ENCODE data around the gene DDHD1.
"Not testable (repeated sequence)": the region's sequence is repeated elsewhere in the genome, so short reads cannot be mapped to it uniquely, and the experiment has no call there.

DDHD1 gene

DNA sequence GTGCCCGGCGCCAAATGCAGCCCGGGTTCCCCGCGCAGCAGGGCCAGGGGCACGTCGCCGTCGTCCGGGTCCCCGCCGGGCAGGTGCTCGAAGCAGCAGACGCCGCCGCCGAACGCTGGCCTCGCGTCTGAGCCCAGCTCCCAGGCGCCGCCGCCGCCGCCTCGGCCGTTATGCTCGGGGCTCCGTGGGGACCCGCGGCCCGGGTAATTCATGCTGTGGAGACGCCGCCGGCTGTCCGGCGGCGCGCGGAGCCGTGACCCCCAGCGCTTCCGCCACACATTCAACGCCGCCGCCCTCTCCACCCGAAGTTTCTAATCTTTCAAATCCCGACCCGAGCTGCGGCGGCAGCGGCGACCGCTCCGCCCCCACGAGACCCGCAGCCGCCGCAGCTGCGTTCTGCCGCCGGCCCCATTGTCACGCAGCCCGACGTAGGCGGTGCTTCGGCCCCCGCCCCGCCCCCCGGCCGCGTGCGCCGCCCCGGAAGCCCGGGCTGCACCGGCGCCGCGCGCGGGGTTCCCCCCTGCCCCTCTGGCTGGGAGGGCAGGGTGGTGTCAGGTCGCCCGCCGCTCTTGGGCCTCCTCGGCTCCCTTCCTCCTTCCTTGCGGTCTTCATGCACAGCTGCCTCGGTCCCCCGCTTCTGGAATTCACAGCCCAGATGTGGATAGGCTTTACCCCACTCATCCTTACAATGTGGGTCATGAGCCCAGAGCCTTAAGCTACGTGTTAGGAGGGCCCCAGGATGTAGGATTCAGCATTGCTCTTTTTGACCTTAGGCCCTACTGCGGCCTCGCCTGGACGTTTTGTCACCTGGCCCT is at the start of gene DDHD1:
Gene DDHD1, minus strand, starts transcription at position 437 of the 815 bp plus-strand sequence. Its CDS starts 225 bp downstream, at position 212.
- peak; percentile 39 for DNase-seq

DNA sequence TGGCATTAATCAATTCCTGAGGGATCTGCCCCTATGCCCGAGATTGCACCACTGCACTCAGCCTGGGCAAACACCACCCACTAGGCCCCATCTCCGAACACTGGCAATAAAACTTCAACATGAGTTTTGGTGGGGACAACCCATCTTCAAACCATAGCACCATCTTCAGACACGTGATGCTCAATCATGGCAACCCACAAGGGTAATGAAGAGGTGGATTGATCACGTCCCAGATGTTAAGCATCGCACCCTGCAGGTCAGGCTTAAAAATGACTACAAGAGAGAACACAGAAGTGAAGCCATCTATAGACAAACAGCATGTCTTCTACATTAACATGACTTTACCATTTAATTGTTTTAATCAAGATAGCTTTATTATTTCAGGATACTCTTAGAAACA is 42.8 kb upstream of the DDHD1 start:
- DNase-seq, result no peak

DNA sequence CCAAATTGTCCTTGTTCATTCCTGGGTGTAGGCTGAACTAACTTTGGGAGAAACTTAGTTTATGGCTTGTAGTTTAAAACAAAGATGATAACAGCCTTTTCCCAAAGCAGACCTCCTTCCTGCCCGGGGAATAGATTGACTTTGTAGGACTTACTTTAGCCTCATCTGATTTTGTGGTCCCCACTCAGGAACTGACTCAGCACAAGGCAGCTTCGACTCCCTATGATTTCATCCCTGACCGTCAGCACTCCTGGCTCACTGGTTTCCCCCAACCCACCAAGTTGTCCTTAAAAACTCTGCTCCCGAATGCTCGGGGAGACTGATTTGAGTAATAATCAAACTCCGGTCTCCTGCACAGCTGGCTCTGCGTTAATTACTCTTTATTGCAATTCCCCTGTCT is 40.1 kb upstream of the DDHD1 start:
- no peak for DNase-seq

DNA sequence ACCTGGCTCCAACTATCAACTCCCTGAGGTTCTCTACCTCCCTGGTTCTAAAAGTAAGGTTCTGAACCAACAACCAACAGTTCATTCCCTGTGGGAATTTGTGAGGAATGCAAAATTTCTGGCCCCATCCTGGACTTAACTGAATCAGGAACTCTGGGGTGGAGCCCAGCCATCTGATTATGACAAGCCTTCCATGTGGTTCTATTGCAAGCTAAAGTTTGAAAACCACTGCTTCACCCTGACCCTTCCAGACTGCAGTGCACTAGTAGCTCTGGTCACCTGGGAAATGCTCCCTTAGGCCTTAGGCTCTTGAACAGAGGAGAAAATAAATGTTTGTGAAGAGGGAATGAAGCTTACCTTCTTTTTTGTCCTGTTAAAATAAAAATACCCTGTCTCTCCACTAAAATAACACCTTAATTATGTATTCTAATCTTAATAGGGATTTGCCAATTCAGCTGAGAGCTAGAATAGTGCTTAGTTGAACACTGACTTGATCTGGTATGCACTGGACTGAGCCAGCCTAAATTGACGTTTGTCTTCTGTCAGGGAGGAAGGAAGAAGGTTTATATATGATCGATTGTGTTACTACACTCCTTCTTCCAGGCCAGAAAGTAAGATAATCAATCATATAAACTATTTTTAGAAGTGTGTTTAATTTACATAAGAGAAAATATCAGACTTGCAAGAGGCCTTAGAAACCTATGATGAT is 39.1 kb upstream of the DDHD1 start:
- no peak for DNase-seq

DNA sequence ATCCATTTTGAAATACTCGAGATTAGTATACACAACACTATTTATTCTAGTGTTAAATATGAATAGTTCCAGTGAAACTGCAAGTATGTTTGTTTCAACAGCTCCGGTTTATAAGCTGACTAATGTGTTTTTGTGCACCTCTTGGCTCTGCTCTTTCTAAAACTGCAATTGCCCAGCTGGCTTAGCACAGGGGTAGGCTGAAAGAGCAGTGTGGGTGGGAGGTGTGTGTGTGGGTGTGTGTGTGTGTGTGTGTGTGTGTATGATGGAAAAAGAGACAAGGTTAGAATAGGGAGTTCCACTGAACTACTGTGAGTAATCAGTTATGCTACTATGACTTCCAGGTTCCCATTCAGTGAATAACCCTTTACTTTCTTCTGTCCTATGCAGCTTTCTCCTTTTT is 37.8 kb upstream of the DDHD1 start:
- no peak for DNase-seq

DNA sequence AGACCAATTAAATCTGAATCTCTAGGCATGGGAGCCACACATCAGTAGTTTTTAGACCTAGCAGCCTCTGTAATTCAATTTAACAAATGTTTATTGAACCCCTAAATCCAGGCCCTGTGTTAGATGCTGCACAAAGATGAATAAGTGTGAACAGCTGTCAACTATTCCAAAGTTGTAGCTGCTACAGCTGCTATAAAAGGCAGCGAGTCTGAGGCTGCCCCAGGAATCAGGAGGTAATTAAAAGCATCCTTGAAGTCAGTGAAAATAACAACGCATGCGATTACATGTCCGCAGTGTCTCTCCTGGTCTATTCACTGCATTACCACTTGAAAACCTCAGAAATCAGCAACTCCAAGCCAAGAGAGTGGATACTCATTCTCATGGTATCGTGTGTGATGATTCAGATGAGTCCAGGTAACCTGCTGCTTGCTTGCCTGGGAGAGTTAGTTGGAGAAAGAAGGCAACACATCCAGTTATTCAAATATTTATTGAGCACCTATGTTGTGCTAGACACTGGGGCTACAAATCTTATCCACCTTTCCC is 34.9 kb upstream of the DDHD1 start:
- no peak for DNase-seq

DNA sequence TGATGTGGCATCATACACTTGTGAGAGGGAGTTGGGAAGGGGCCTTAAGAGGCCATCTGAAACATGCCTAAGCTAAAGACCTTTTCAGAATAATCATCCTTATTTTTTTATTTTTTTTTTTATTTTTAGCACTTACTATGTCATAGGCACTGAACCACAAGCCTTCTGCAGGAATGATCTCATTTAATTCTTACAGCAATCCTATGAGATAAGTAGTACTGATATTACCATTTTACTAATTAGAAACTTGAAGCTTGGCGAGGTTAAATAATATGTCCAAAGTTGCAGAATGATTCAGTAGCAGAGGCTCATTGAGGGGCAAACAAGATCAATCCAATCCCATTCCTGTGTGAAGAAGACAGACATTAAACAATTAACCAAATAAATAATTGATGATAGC is 33.4 kb upstream of the DDHD1 start:
- DNase-seq, result no peak

DNA sequence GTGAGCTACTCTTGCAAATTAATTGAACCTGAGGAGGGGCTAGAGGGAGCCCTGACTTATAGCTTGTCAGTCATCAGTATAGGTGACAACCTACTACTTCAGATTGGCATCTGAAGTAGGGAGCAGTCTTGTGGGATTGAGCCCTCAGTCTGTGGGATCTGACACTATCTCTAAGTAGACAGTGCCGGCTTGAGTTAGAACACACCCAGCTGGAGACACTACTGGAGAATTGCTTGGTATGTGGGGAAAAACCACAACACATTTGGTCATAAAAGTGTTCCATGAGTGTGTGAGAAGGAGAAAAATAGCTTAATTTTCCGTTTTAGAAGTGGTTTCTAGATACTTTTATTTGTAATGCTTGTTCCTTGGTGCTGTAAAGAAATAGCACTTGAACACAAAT is 30.5 kb upstream of the DDHD1 start:
- DNase-seq, result no peak

DNA sequence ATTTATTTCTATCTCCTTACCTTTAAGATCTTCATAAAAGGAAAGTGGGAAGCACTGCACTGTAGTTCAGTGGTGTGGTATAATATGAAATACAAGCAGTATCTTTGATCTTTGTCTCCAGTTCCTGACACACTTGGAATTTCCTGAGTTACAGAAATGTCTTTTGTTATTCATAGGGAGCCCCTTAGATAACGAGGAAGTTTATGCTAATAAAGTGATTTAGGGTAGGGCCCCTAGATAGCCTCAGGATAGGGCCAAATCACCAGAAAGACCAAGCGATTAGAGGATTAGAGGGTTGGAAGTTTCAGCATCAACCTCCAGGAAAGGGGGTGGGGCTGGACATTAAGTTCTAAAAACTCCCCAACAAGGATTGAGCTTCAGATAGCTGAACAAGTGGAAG is 29.9 kb upstream of the DDHD1 start:
- no peak for DNase-seq

DNA sequence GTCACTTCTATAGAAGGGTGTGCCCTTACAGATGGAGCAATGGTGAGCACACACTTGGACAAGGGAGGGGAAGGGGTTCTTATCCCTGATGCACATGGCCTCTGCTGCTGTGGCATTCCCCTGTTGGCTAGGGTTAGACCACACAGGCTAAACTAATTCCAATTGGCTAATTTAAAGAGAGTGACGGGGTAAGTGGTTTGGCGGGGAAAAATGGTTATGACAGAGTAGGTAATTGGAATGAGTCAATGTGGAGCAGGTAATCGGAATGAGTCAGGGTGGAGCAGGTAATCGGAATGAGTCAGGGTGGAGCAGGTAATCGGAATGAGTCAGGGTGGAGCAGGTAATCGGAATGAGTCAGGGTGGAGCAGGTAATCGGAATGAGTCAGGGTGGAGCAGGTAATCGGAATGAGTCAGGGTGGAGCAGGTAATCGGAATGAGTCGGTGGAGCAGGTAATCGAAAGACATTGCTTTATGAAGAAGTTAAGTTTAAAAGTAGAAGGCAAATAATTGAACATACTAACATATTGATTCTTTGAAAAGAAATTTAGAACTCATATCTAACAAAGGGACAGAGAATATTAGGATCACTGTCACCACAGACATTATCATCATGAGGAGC is 28.4 kb upstream of the DDHD1 start:
- DNase-seq, result not testable (repeated sequence)

DNA sequence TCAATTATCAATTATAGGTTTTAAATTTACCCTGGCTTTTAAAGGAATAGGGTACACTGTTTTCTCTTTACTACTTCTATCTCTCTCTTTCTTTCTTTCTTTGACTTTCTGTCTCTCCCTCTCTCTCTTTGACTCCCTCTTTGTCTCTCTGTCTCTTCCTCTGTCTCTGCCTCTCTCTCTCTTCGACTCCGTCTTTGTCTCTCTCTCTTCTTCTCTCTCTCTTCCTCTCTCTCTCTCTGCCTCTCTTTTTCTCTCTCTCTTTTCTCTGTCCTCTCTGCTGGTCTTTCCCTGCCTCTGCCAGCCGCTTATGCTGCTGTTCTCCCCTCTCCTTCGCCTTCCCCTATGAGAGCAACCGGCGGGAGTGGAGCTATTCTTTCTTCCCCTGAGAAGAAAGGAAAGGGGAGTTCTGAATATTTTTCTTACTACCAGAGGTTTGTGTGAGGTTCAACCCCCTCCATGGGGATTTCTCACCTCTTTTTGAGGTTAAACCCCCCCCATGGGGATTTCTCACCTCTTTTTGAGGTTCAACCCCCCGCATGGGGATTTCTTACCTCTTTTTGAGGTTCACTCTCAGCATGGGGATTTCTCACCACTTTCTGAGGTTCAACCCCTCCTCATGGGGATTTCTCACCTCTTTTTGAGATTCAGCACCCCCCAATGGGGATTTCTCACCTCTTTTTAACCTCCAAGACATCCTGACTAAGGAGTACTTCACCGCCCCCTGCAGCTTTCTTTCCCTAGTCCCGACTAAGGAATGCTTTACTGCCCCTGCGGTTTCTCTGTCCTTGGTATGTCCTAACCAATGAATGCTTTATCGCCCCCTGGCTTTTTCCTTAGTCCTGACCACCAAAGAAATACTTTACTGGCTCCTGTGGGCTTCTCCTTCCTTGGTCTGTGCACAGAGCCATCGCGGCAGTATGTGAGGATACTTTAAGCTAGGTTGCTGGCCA is 27.4 kb upstream of the DDHD1 start:
- DNase-seq, result no peak

DNA sequence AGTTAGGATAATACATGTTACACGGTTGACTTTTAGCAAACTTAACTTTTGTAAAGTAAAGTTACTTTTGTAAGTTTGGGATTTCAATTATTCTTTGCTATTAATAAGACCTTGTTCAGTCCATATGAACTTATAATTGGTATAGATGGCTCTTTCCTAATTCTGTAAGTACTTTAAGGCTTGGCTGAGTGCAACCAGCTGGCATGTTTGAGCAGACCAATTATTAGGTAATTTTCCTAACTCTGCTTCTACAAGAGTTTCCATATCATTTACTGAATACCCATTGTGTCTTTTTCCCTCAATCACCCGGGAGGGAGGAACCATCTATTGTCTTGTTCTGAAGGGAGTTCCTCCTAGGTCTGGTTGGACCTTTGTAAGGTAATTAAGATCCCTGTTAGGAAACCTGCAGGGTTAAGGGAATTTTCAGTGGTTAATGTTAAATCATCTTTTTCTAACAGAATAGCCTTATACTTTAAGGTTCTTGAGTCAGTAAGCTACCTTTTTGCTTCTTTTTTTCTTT is 26.4 kb upstream of the DDHD1 start:
- DNase-seq, result not testable (repeated sequence)

DNA sequence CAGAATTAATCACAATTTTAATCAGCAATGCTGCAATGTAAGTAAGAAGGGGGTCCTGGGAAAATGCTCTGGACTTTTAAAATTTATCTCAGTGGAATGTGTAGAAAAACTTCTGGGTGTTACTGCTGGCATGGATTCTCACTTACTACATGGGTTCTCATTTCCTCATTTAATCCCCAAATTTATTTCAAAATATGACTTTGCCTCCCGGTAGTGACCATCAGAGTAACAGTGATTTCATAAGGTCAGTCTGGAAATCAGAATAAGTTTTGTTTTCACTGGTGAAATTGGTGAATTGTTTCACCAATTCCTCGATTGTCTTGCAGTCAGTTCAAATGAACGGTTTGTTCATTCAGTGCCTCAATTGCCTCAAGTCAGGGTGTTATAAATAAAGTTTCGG is 22.3 kb upstream of the DDHD1 start:
- no peak for DNase-seq

DNA sequence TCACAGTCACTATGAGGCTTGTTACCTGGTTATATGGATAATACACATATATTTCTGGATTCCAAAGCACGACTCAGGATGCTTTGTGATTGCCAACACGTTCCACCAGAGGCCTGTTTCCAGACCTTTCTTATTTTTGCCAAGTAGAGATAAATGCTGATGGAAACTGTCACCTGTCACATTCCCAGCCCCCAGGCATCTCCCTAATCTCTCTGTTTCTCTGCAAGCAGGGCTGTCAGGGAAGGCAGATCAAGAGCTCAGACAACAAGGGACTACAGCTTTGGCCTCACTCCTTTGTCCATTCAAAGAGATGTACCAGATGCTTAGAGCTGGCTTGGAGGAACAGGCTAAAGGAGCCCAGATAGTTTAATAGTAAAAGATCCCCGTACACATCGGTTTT is 21.8 kb upstream of the DDHD1 start:
- DNase-seq, result no peak

DNA sequence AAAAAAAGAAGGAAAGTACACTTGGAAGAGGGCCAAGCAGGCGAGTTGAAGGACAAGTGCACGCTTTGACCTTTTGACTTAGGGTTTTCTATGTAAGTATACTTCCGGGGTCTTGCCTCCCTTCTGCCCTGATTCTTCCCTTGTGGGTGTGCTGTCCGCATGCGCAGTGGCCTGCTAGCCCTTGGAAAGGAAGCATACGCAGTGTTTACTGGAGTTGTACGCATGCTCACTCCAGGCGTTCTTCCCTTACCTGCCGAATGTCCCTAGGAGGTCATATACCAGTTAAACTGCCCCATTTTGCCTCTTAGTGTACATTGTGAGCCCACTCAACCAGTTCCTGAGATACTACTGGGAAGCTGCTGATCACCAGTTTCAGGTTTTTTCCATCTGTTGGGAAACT is 15.7 kb upstream of the DDHD1 start:
- no peak for DNase-seq

DNA sequence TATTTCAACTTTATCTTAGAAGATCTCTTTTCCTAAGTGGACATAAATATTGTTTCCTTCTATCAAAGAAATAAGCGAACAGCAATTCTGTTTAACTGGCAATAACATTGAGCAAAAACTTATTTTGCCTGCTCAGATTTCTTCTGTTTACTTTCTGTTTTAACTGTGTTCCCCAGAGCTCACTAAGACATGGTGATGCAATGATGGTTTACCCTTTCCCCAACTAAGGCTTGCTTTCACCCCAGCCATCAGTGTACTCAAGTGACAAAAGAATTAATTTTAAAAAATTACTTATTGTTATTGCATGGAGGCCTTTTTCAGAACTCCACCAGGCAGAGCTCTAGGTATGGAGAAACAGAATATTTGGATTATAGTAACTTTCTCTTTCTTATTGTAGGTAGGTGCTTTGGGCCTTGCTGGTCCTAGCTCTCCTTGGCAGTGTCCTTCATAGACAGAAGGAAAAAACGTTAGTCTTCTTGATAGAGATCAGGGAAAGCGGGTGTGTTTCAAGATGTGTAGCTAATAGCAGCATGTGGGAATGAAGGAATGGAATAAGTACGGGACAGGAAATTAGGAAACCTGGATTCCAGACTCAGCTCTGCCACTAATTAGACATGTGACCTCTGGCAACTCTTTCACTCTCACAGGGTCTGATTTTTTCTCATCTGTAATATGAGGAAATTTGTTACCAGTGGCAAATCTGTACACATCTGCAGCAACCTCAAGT is 14.6 kb upstream of the DDHD1 start:
- no peak for DNase-seq

DNA sequence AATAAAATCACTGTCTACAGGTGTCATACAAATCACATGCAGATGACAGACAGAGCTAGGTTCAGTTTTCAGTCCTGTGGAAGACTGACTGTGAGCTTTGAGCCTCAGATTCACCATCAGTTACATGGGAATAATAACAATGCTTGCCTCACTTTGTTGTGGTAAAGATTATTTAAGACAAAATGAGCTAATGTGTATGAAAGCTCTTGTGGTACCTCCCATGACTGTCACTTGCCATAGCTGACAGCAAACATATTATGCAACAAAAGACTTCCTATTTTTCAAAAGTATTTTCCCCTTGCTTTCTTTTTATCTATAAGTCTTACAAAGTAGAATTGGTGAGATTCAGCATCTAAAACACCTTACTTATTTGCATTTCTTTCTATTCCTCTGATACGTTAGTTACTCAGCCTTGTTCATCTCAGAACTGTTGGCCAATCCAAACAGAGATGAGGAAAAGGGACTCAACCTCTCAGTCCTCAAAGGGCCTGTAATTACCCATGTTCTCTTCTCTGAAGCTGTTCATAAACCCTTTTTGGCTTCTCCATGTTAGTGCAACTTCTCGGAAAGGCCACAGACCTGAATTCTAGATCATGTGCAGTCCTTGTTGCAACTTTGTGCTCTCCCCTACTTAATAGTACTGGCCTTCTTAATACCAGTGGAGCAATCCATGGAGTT is 8.8 kb upstream of the DDHD1 start:
- DNase-seq, result no peak

DNA sequence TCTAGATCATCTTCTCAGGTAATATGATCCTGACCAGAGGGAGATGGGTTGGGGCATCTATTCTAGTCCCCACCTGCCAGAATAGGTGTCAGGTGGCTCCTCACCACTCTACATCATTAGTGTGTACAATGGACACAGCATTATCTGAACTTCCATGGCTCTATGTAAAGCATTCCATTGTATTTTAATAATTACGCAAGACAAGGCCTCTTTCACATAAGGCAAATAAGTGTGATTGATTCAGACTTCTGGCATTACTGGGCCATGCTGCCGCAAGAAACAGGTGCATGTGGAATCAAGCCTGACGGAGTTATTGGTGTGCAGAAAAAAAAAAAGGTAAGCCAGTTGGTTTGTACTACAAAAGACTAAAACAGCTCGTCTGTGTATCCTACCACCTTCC is 3.1 kb upstream of the DDHD1 start:
- DNase-seq, result no peak

DNA sequence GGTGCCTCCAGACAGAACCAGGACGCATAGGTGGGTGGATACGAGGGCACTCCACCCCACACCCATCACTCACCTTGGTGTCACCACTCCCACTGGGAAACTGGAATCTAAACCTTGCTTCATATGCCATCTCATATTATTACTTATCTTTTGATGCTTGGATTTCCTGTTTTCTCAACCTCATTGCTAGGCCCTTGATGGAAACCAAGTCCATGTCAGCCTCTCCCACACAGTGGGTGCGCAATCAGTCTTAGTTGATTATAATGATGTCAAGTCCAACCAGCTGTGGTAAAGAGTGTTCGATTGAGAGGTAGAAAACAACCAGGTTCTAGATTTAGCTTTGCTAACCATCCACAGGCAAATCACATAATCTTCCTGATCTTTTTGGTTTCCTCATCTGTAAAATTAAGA is 584 bp upstream of the DDHD1 start:
- DNase-seq, result no peak

DNA sequence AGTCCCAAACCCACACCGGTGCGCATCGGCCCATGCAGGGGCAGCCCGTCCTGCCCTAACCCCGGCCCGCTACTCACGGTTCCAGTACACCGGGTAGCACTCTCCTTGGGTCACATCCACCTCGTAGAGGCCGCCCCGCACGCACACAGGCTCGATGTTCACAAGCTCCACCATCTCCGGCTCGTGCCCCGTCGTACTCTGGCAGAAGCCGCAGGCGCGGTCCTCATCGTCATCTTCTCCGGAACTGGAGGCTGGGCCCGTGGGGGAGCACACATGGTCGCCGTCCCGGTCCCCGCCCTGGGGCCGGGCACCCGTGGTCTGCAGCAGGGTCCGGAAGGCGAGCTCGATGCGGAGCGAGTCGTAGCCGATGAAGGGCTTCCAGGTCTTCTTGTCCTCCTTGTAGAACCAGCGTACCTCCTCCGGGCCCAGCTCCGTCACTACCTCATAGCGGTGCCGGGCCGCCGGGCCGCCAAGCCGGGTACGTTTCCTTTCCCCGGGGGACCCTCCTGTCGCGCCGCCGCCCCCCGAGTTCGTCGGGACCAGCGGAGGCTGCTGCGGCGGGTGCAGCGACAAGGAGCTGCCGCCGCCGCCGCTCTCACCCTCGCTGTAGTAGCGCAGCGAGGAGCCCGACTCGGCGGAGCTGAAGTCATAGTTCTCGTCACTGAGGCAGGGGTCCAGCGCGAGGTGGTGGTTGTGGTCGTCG is 788 bp downstream of the DDHD1 start:
- DNase-seq, result no peak

All from DMS 273 treated with DMSO at 0.1 percent for 48 hours (cell line).